CMK (cell line): ENCODE measurements around the gene MRPL37.

Source experiments
- DNase-seq: peaks from one replicate; pipeline ENCODE4 v3.0.0-alpha.2; 2010; ENCODE audit warnings: low read depth

Gene MRPL37

DNA sequence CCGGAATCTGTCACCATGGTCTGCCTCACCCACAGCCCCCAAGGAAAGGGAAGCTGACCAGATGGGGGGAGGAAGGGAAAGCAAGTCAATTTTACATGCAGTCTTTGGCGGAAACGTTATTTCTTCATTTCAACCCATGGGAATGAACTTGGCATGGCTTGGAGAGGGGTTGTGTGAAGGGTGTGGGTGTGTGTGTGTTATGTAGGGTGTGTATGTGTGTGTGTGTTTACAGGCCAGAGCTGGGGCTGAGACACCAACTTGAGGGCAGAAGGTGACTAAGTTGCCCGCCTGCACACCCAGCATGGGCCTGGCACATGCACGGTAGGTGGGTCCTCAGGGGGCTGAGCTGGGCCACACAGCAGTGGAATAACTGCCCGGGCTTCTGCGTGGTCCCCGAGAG lies 65.2 kb downstream of the MRPL37 start:
- no peak for DNase-seq

- DNase-seq = no peak
Measured at GRCh38 chr1:54265659-54266058, 65.7 kb downstream of the MRPL37 start.

DNA sequence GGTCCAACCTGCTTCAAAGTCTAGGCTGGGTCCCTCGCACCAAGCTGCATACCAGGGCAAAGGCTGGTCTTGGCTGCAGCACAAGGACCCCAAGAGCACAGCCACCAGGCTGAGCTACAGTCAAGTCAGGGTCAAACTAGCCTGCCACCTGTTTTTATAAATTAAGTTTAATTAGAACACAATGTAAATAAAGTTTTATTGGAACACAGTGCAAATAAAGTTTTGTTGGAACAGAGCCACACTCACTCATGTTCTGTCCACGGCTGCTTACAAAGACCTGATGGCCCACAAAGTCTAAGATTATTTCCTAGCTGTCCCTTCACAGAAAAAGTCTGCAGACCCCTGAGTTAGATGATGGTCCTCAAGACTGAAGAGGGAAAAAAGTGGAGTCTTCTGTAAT lies 66.2 kb downstream of the MRPL37 start:
- no peak for DNase-seq

GRCh38 chr1:54266908-54267307 lies 66.9 kb downstream of the MRPL37 start:
- DNase-seq = no peak
